HS-27A (cell line): ENCODE measurements around the gene GTSE1.
"Not testable (repeated sequence)": the region's sequence is repeated elsewhere in the genome, so short reads cannot be mapped to it uniquely, and the experiment has no call there.

Experiments
- DNase-seq: peaks from one replicate; pipeline ENCODE4 v3.0.0-alpha.2; 2012; ENCODE audit warnings: low read depth, missing footprints

The GTSE1 gene

DNA sequence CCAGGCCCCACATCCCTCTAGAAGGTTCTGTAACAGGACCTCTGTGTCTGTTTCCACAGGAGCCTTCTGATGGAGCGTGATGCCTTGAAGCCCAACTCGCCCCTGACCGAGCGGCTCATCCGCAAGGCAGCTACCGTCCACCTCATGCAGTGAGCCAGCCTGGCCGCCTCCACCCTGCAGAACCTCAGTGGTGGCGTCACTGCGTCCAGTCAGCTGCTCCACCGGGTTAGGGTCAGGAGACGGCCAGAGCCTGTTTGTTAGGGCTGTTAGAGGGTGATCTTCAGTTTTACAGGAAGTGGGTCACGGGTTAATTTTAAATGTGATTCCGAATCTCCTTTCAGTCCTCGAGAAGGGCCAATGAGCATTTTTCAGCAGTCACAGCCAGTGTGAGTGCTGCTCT lies 3.9 kb upstream of the GTSE1 start:
- no peak for DNase-seq

DNA sequence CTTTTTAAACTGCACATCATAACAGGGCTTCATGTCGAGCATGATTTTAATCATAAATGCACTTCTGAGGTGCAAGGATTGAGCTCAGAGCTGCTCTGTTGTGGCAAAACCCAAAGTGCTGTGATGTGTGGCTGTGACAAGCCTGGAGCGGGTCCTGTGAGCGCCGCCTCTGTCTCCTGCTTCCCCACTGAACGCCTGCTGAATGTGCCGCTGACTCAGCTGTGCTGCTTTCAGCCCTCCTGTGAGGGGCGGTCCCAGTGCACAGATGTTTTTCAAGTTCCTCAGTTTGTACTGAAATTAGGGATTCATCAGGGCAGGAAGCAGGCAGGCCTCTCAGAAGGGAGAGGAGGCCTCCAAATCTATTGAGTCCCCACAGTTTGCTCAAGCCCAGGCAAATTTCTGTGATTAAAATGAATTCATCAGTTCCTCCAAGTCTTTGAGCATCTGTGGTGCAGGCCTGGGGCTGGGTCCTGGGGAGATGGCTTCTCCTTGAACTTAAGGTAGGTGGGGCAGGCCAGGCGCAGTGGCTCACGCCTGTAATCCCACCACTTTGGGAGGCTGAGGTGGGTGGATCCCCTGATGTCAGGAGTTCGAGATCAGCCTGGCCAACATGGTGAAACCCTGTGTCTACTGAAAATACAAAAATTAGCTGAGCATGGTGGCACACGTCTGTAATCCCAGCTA lies 3.0 kb upstream of the GTSE1 start:
- no peak for DNase-seq

DNA sequence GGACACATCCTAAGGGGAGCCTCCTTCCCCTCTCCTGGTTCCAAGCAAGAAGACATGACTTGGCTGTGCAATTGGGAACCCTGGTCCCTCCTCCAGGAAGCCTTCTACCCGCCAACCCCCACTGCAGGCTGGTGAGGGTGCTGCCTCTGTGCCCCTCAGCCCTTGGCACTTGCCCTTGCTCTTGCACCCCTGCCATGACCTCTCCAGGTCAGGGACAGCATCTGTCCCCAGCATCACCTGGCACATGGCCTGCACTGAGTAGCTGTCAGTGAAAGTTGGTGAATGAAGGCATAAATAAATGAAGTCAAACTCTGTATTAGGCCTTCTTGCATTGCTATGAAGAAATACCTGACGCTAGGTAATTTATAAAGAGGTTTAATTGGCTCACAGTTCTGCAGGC lies 1.9 kb upstream of the GTSE1 start:
- no peak for DNase-seq

- no peak for DNase-seq
Observed at GRCh38 chr22:46295277-46295971, 1.2 kb upstream of the GTSE1 start.

- DNase-seq, result no peak
Observed at GRCh38 chr22:46297151-46297812, 612 bp downstream of the GTSE1 start.

- no peak for DNase-seq
Observed at GRCh38 chr22:46299101-46299500, 2.4 kb downstream of the GTSE1 start.

GRCh38 chr22:46300491-46300890 lies 3.8 kb downstream of the GTSE1 start:
- DNase-seq, result no peak

- DNase-seq, result no peak
Observed at GRCh38 chr22:46303347-46303965, 6.8 kb downstream of the GTSE1 start.

GRCh38 chr22:46308283-46308988 lies 11.8 kb downstream of the GTSE1 start:
- DNase-seq, result no peak

DNA sequence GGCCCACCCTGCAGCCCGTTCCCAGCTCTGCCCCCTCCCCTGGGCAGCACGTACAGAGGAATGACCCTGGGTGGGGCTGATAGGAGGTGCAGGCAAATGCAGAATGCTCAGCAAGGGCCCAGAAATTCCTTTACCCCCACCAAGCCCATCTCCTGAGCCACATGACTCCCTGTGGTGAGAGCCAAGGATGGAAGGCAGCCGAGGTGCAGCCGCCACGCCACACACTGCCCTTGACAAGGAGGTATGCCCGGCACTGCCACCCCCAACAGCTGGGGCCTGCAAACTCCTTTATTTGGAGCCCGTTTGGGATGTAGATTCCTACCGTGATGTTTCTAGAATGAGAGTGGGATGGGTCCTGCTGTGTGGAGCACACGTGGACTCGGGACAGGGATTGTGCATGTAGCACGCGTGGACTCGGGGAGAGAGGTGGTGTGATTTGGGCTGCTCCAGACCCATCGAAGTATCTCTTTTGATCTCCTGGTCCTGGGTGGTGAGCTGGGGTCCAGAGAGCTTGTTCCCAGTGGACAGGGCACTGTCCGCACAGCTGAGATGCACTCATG lies 12.9 kb downstream of the GTSE1 start:
- DNase-seq, result no peak

- DNase-seq, result no peak
Observed at GRCh38 chr22:46312056-46312455, 15.4 kb downstream of the GTSE1 start.

- not testable (repeated sequence) for DNase-seq
Observed at GRCh38 chr22:46312848-46313247, 16.2 kb downstream of the GTSE1 start.

DNA sequence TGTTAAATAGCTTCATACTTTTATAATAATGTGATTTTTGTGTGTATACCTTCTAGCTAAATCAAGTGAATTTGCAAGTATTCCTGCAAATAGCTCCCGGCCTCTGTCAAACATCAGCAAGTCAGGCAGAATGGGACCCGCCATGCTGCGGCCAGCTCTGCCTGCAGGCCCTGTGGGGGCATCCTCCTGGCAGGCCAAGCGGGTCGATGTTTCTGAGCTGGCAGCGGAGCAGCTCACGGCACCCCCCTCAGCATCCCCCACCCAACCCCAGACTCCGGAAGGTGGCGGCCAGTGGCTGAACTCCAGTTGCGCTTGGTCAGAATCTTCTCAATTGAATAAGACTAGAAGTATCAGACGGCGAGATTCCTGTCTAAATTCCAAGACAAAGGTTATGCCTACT lies 19.3 kb downstream of the GTSE1 start:
- no peak for DNase-seq

GRCh38 chr22:46317646-46318045 lies 21.0 kb downstream of the GTSE1 start:
- no peak for DNase-seq

GRCh38 chr22:46318576-46318975 lies 21.9 kb downstream of the GTSE1 start:
- DNase-seq, result no peak

DNA sequence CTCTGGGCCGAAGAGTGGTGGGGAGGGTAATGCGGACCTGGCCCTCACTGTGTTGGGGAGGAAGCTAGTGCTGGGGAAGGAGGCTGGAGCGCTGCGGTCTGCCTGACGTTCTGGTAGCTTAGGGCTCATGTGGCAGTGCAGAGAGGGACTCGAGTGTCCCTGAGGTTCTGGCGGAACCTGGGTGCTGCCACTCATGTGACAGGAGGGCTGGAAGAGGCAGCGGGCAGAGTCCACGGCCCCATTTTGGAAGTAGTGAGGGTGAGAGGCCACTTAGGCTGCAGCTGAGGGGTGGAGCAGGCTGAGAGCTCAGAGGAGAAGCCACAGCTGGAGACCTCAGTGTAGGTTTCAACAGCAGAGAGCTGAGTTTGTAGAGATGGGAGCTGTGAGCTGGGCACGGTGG lies 22.6 kb downstream of the GTSE1 start:
- no peak for DNase-seq

DNA sequence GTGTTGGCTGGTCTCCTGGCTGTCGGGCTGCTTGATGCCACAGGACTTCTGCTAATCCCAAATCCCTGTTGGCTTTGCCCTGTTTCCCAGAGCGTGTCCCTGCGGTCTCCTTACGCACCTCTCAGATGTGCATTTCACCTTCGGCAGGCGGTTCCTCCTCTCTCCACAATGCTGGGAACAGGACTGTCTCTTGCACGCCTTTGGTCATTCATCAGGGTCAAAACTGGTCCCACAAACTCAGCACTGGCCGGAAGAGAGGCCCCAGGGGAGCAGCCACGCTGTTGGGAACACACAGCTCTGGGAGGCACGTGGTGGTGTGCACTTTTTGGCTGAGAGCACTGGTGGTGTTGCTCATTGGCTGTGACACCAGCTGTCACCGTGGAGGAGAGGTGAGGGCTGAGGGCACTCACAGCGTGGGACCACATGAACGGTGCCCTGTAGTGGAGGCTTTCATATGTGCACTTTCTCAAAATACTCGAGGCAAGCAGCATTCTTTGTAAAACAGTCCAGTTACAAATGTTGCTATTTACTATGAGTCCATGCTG lies 23.6 kb downstream of the GTSE1 start:
- DNase-seq, result no peak

DNA sequence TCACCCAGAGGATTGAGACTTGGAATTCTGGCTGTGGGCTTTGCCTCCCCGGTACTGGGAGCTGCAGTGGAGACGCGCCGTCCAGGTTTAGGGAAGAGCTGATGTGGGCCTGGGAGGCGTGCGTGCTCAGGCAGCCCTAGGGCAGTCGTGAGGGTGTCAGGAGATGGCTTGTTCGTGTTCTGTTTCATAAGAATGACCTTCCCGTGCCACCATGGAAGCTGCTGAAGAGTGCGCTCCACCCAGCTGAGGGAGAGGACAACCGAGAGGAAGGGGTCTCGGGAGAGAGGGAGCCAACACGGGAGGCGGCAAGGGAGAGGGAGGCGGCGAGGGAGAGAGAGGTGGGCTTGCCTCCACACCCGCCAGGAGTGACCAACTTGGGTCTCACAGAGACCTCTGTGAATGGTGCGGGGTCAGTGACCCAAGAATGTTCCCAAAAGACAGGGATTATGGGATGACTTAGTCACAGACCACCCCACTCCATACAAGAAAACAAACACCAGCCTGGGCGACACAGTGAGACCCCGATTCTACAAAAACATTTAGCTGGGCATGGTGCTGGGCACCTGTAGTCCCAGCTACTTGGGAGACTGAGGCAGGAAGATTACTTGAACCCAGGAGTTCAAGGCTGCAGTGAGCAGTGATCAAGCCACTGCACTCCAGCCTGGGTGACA lies 24.2 kb downstream of the GTSE1 start:
- no peak for DNase-seq

DNA sequence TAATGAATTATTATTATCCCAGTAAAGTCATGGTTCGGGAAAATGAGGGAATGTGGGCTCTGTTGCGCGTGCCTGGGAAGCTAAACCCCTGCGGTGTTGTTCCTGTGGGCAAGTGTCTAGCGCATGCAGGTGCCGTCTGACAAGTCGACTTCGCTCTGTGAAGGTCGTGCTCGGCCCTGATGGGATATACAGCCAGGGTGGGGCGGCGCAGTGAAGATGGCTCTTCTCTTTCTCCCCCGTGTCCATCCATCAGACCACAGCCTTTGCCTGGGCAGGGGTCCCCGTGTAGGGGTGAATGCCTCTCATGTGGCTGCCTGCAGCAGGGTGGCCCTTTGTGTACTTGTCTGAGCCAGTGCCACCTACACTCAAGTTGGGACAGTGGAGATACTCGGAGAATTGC lies 26.0 kb downstream of the GTSE1 start:
- no peak for DNase-seq

GRCh38 chr22:46323162-46323561 lies 26.5 kb downstream of the GTSE1 start:
- DNase-seq, result no peak

DNA sequence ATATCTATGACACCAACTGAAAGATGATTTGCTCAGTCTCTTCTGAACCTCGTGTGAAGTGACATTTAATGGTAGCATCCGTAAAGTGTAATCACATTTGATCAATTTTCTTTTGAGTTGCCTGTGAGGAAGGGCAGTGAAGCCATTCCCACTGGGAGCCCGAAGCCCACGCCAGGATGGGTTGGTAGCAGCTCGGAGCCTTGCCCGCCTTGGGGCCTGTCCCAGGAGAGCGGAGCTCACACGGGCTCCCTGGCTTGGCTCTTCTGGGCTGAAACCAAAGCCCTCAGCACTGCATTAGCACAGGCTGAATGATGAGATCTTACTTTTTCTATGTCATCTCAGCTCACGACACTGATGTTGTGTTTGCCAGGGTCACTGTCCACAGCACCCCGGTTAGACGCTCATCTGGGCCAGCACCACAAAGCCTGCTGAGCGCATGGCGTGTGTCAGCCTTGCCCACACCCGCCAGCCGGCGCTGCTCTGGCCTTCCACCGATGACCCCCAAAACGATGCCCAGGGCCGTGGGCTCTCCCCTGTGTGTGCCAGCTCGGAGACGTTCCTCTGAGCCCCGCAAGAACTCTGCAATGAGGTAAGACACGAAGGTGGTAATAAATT lies 29.5 kb downstream of the GTSE1 start:
- no peak for DNase-seq
